ENCODE results near the gene HAS3.

HAS3 gene

GRCh38 chr16:69100071-69100691 lies 5.3 kb upstream of the HAS3 start:
- TF ChIP-seq TAF1 (IDR thresholded peaks at IDR 0.05; ENCODE audit: borderline replicate concordance, low read depth, low read length) = no peak
- TF ChIP-seq POLR2AphosphoS5 (IDR thresholded peaks at IDR 0.05; ENCODE audit: low read depth, low read length) = no peak
- no peak for TF ChIP-seq POLR2A (IDR thresholded peaks at IDR 0.05; ENCODE audit: low read depth, low read length)
- FAIRE-seq = no peak
- DNase-seq (ENCODE audit: insufficient read length) = no peak

- no peak for FAIRE-seq
- DNase-seq (ENCODE audit: insufficient read length) = peak; percentile 49
These were observed 1.2 kb downstream of the HAS3 start for GRCh38 chr16:69106491-69107315.

DNA sequence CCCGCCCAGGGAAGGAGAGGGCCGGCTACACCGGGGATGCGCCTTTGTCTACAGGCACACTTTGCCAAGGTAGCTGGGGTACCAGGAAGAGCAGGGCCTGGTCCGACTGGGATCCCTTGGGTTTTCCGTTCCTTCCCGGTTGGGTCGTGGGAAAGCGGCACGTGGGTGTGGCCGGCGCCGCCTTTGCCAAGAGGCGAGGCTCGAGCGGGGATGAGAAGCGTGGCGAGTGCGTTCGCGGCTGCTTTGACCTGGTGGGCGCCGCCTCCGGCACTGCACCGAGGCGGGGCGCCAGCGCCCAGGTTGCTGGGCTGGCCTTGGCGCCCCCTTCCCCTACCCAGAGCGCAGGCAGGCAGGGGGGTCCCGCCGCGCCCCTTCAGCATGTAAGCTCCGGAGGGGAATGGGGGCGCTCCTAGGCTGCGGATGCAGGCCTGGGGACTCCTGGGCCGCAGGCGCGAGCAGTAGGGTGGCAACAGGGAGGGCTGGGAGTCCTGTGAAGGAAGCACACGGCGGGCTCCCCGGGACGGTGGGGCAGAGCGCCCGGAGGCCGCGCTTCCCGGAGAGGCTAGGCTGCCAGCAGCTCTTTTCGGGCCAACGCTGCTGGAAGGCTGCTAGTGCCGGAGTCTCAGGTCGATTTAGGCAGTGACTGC lies 2.0 kb downstream of the HAS3 start:
- TF ChIP-seq POLR2AphosphoS5 (IDR thresholded peaks at IDR 0.05; ENCODE audit: low read depth, low read length) (no peak), POLR2A (IDR thresholded peaks at IDR 0.05; ENCODE audit: low read depth, low read length) (no peak), TAF1 (IDR thresholded peaks at IDR 0.05; ENCODE audit: borderline replicate concordance, low read depth, low read length) (no peak)
- DNase-seq (ENCODE audit: insufficient read length) = no peak
- FAIRE-seq = no peak

More at GRCh38 chr16:69106491-69107315, 1.2 kb downstream of the HAS3 start:
- no peak for TF ChIP-seq POLR2AphosphoS5 (IDR thresholded peaks at IDR 0.05; ENCODE audit: low read depth, low read length)
- TF ChIP-seq TAF1 (IDR thresholded peaks at IDR 0.05; ENCODE audit: borderline replicate concordance, low read depth, low read length) = no peak
- no peak for TF ChIP-seq POLR2A (IDR thresholded peaks at IDR 0.05; ENCODE audit: low read depth, low read length)

- FAIRE-seq = no peak
- TF ChIP-seq POLR2AphosphoS5 (IDR thresholded peaks at IDR 0.05; ENCODE audit: low read depth, low read length) = no peak
- DNase-seq (ENCODE audit: insufficient read length) = no peak
These were observed 2.8 kb downstream of the HAS3 start for GRCh38 chr16:69108064-69108904.

- DNase-seq (ENCODE audit: insufficient read length) = no peak
- FAIRE-seq = no peak
- TF ChIP-seq POLR2AphosphoS5 (IDR thresholded peaks at IDR 0.05; ENCODE audit: low read depth, low read length) = no peak
- no peak for TF ChIP-seq TAF1 (IDR thresholded peaks at IDR 0.05; ENCODE audit: borderline replicate concordance, low read depth, low read length)
- TF ChIP-seq POLR2A (IDR thresholded peaks at IDR 0.05; ENCODE audit: low read depth, low read length) = no peak
These were observed 3.4 kb downstream of the HAS3 start for GRCh38 chr16:69108905-69109252.

GRCh38 chr16:69109486-69110270 lies 4.2 kb downstream of the HAS3 start:
- DNase-seq (ENCODE audit: insufficient read length) = no peak
- no peak for FAIRE-seq
- no peak for TF ChIP-seq POLR2AphosphoS5 (IDR thresholded peaks at IDR 0.05; ENCODE audit: low read depth, low read length)
- no peak for TF ChIP-seq POLR2A (IDR thresholded peaks at IDR 0.05; ENCODE audit: low read depth, low read length)
- no peak for TF ChIP-seq TAF1 (IDR thresholded peaks at IDR 0.05; ENCODE audit: borderline replicate concordance, low read depth, low read length)

GRCh38 chr16:69110406-69110805 lies 5.0 kb downstream of the HAS3 start:
- no peak for FAIRE-seq
- no peak for DNase-seq (ENCODE audit: insufficient read length)
- TF ChIP-seq POLR2AphosphoS5 (IDR thresholded peaks at IDR 0.05; ENCODE audit: low read depth, low read length) = no peak
- no peak for TF ChIP-seq POLR2A (IDR thresholded peaks at IDR 0.05; ENCODE audit: low read depth, low read length)
- TF ChIP-seq TAF1 (IDR thresholded peaks at IDR 0.05; ENCODE audit: borderline replicate concordance, low read depth, low read length) = no peak

- no peak for FAIRE-seq
- TF ChIP-seq POLR2A (IDR thresholded peaks at IDR 0.05; ENCODE audit: low read depth, low read length) (no peak), POLR2AphosphoS5 (IDR thresholded peaks at IDR 0.05; ENCODE audit: low read depth, low read length) (no peak)
- no peak for DNase-seq (ENCODE audit: insufficient read length)
These were observed 5.9 kb downstream of the HAS3 start for GRCh38 chr16:69111216-69111875.

DNA sequence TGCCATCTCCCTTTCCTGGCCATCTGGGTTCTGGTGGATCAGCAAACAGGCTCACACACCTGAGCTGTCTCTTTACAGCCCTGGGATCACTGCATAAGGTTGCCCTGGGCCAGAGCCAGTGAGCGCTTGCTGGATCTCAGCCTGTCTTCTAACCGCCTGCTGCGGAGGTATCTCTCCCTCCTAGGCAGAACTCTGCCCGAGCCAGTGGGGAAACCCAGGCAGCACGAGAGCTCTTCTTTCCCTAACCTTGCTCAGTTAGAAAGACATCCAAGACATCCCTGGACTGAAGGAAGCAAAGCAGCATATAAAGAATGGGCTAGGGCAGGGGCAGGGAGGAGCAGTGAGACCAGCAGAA lies 6.4 kb downstream of the HAS3 start:
- DNase-seq (ENCODE audit: insufficient read length) (no peak), FAIRE-seq (no peak)
- TF ChIP-seq POLR2AphosphoS5 (IDR thresholded peaks at IDR 0.05; ENCODE audit: low read depth, low read length) (no peak), POLR2A (IDR thresholded peaks at IDR 0.05; ENCODE audit: low read depth, low read length) (no peak), TAF1 (IDR thresholded peaks at IDR 0.05; ENCODE audit: borderline replicate concordance, low read depth, low read length) (no peak)

All from GM12892 (cell line).